NCI-H1930 (cell line): ENCODE data around the gene ANKRD33B.
"Not testable (repeated sequence)": the region's sequence is repeated elsewhere in the genome, so short reads cannot be mapped to it uniquely, and the experiment has no call there.

Experiments
- DNase-seq, 2 experiments: peaks; one replicate each; lab custom pipeline; 2025; lab: John Stamatoyannopoulos, UW

The ANKRD33B gene

DNA sequence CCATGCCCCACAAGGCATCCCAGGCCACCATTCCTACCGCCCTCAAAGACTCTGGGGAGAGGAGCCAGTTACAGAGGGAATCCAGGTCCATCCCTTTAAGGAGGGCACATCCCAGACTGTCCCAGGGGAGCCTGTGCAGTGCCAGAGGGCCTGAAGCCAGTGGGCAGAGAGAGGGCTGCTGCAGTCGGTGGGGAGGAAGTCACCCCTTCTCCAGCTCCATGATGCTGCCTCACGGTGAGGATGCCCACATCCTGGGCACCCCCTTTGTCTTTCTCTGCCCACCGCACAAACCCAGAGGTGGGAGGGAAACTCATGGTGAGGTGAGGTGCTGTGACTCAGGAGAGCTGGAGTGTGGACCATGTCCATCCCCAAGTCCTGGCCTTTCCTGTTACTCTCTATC lies 26.2 kb upstream of the ANKRD33B start:
- no peak for DNase-seq

DNA sequence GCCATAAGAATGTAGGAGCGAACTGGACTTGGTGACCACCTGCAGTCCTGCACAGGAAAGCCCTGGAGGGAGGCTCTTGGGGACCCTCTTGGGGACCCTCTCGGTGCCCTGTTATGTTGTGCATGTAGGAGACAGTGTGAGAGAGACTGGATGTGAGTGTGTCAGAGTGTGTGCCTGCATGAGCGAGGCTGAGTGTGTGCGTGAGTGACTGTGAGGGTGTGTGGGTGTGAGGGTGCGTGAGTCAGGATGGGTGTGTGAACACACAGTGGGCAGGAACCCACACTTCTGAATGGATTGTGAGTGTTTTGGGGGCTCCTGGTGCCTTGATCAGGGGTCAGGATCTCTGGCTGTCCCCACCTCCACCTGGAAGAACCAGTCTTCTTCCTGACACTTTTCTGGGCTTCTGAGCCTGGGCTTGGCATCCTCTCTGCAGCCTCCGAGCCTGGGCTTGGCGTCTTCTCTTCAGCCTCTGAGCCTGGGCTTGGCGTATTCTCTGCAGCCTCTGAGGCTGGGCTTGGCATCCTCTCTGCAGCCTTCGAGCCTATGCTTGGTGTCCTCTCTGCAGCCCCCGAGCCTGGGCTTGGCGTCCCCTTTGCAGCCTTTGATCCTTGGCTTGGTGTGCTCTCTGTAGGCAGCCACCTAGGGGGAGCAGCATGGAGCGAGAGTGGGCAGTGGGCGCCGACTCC lies 25.6 kb upstream of the ANKRD33B start:
- no peak for DNase-seq

DNA sequence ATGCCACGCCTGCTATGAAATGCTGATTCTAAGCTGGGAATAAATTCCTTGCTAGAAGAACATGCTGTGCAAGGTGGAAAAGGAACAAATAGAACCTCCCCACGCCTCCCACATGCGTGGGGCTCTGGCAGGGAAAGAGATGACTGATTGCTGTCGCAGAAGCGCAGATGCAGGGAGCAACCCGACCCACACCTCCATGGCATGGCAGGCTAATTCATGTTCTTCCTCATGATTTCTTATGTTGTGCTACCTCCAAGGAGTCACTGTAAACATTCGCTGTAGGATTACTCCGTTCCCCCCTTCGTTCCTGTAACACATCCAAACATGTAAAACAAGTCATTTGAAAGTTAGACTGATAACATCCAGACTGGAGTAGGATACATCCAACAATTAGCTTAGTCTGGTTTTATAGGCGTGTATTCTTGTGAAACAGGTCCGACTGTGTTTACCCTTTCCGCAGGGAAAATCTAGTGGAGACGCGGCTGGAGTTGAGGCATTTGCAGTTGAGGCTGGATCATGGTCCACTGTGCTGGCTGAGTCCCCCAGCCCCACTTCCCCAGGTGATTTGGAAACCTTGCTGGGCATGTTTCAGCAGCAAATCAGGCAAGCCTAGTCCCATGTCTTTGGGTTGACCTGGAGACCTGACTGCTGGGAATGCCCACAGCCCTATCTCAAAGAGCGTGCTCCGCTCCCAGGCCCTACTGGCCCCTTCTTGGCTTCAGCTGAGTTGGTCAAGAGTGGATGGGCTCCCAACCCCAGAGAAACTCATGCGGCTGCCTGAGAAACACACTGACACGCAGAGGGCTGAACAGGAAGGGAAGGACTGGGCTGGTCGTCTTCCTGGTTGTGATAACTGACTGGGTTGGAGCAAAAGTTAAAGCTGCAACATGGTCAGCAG lies 24.8 kb upstream of the ANKRD33B start:
- no peak for DNase-seq

DNA sequence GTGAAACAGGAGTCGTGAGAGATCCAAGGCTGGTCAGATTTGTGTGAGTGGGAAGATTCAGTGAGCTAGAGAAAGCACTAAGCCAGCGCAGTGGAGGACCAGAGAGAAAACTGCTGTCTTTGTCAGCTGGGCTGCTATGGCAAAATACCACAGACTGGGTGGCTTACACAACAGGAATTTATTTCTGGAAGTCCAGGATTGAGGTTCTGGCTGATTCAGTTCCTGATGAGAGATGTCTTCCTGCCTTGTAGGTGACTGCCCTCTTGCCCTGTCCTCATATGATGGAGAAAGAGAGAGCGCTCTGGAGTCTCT lies 24.2 kb upstream of the ANKRD33B start:
- no peak for DNase-seq

DNA sequence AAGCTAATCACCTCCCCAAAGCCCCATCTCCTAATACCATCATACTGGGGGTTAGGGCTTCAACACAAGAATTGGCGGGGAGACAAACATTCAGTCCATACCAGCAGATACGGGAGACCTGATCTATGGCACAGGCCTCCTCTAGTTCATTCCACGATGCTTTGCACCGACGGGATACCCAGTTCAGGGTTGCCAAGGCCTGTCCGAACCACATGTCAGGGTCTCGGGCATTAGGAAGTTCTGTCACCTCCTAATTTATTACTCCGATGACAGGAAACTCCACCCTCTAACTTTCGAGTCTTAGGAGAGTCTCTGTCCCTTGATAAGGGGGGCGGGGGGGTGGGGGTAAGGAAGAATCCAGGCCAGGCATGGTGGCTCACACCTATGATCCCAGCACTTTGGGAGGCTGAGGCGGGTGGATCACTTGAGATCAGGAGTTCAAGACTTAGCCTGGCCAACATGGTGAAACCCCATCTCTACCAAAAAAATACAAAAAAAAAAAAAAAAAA lies 23.8 kb upstream of the ANKRD33B start:
- DNase-seq, result no peak

DNA sequence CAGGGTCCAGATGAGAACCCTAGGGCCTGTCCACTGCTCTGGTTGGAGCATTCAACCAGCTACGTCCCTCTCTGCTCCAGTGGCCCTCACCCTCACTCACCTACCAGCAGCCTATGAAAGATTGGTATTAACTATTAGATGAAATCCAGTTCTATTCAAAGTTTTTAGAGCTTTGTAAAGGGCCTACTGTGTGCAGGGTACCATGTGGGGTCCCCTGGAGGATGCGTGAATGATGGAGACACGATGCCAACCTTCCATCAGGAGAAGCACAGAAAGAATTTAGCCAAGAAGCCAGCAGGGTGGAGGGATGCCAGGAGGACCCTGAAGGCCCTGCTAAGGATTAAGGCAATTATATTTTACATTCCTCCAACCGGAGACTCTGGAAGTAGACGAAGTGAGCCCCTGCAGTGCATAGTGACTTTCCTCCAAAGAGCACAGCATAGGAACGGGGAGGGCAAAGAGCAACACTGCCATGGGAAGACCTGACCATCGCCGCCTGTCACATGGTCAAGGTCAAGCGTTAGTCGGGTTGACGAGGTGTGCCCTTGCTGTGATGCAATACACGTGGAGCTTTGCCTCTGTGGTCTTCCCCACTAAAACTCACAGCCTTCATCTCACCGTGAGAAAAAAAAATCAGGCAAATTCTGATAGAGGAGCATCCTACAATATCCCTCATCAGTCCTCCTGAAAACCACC lies 22.8 kb upstream of the ANKRD33B start:
- DNase-seq, result no peak

DNA sequence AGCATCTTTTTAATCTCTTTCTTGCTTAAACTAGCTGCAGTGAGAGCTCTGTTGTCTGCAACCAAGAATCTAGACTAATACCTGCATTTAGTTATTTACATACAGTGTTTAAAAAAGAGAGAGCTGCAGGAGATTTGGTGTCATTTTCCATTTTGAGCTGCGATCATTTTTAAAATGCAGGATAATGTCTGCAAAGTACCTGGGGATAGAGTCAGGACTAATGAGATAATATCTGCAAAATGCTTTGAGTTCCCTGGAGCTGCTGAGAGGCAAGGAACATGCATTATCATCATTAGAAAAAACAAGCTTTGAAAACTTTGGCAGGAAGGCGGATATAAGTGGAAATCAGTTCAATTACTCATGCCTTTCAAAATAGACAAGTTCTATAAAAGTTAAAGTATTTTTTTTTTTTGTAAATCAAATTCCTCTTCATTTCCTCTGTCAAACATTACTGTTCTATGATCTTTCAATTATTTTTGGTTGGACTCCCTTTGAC lies 21.8 kb upstream of the ANKRD33B start:
- no peak for DNase-seq

DNA sequence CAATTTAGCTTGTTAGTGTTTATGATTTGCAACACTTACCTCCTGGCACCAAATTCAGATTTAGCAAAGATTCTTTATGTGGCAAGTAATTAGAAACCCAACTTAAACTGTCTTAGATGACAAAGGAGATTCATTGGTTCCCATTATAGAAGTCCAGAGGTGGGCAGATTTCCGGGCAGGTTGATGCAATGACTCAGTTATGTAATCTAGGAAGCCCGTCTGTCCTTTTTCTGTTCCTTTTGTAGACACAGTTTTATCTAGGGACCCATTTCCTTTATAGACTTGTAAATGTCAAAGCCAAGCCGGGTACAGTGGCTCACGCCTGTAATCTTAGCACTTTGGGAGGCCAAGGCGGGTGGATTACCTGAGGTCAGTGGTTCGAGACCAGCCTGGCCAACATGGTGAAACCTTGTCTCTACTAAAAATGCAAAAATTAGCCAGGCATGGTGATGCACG lies 20.3 kb upstream of the ANKRD33B start:
- no peak for DNase-seq

DNA sequence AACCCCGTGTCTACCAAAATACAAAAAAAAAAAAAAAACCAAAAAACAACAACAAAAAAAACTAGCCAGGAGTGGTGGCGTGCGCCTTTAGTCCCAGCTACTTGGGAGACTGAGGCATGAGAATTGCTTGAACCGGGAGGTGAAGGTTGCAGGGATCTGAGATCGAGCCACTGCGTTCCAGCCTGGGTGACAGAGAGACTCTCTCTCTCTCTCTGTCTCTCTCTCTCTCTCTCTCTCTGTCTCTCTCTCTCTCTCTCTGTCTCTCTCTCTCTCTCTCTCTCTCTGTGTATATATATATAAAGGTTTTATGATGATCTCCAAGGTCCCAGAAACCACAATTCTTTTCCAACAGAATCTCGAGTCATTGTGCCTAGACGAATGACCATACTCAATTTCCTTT lies 18.8 kb upstream of the ANKRD33B start:
- no peak for DNase-seq

DNA sequence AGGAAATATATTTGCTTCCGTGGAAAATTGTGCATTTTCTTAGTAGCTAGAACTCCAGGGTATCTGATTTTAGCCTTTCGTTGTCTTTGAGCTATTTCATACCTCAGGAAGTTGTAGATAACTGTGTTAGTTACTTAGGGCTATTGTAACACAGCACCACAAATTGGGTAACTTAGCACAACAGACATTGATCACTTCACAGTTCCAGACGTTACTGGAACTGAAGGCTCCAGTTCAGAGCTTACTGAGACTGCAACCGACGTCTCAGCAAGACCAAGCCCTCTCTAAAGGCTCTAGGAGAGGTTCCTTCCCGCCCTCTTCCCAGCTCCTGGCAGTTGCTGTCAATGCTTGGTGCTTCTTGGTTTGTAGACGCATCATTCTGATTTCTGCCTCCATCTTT lies 17.7 kb upstream of the ANKRD33B start:
- no peak for DNase-seq

DNA sequence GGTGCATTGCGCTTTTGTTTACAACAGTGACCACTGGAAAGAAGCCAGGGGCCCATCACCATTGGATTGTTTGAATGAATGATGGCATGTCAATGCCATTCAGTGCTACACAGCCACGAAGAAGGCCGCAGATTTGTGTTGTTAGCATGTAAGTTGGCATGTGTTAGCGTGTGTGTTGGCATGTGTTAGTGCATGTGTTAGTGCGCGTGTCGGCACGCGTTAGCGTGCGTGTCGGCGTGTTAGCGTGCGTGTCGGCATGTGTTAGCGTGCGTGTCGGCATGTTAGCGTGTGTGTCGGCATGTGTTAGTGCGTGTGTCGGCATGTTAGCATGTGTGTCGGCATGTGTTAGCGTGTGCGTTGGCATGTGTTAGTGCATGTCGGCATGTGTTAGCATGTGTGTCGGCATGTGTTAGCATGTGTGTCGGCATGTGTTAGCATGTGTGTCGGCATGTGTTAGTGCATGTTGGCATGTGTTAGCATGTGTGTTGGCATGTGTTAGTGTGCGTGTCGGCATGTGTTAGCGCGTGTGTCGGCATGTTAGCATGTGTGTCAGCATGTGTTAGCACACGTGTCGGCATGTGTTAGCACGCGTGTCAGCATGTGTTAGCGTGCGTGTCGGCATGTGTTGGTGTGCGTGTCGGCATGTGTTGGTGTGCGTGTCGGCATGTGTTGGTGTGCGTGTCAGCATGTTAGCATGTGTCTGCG lies 15.3 kb upstream of the ANKRD33B start:
- DNase-seq, result no peak

DNA sequence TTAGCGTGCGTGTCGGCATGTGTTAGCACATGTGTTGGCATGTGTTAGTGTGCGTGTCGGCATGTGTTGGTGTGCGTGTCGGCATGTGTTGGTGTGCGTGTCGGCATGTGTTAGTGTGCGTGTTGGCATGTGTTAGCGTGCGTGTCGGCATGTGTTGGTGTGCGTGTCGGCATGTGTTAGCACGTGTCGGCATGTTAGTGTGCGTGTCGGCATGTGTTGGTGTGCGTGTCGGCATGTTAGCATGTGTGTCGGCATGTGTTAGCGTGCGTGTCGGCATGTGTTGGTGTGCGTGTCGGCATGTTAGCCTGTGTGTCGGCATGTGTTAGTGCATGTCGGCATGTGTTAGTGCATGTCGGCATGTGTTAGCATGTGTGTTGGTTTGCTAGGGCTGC lies 14.8 kb upstream of the ANKRD33B start:
- DNase-seq, result not testable (repeated sequence)

DNA sequence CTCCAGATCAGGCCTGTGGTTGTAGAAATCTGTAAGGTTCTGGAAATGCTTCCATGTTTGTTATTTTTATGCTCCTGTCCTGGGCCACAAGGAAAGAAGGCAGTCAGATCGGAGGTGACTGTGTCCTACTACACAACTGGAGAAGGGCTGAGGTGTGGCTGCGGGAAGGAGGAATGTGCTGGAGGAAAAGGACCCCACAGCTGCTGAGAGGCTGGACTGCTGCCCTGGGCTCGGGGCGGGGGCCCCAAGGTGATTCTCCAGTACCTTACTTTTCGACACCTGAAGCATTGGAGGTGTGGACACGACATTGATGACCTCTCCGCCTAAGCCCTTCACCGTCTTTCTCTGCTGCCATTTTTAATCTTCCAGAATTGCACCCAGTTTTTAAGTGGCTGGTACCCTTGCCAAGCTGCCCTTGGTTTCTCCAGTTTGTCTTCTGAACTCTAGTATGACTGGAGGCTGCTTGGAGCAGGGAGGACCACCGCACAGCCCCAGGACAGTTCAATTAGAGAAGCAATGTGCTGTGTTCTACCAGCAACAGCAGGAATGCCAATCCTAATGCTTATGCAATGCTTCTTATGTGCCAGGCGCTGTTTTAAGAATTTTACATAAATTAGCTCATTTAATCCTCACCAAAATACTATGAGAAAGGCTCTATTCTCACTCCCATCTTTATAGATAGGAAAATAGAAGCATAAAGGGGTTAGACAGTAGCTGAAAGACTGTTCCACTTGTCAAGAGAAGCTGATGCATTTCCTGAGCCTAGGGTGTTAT lies 13.5 kb upstream of the ANKRD33B start:
- no peak for DNase-seq

DNA sequence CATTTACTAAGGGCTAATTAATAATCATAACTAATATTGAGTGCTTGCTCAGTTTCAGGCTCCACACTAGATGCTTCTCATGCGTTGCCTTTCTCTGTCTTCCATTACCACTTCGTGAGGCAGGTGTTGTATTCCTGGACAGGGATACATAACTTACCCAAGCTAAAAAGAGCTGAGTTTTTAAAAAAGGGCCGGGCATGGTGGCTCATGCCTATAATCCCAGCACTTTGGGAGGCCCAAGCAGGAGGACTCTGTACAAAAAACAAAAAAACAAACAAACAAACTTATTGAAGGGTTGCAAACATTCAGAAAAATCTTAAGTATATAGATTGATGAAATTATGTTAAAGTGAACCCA lies 12.1 kb upstream of the ANKRD33B start:
- DNase-seq, result no peak

DNA sequence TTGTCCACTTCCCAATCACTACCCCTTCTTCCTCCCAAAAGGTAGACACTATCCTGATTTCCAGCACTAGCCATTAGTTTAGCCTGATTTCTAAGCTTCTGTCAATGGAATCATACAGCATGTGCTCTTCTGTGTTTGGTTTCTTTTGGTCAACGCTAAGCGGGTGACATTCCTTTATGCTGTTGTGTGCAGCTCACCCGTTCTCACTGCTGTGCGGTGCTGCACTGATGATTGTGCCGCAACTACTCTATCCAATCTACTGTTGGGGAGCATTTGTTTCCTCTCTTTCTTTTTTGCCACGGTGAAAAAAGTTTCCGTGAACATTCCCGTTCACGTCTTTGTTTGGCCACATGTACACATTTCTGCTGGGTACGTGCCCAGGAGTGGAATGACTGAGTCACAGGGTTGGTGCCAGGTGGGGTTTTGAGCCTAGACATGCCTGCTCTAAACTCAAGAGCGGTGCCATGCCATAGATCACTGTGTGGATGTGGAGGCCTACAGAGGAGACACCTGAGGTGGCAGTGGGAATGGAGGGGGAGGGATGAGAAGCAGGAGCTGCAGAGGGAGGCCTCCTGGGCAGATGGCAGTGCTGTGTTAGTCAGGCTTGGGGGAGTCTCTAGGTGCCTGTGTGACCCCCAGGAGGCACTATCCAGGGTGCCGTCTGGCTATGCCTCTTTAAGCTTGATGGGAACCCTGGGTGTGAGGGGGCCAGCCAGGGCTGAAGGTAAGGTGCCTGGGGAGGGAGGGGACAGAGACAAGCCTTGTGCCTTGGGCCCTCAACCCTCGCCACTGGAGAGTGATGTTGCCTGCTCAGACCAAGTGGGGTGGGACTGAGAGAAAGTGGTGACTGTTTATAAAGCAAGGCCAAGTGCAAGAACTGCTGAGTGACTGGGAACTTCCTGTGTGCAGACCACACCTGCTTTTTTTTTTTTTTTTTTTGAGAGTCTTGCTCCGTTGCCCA lies 11.4 kb upstream of the ANKRD33B start:
- no peak for DNase-seq

DNA sequence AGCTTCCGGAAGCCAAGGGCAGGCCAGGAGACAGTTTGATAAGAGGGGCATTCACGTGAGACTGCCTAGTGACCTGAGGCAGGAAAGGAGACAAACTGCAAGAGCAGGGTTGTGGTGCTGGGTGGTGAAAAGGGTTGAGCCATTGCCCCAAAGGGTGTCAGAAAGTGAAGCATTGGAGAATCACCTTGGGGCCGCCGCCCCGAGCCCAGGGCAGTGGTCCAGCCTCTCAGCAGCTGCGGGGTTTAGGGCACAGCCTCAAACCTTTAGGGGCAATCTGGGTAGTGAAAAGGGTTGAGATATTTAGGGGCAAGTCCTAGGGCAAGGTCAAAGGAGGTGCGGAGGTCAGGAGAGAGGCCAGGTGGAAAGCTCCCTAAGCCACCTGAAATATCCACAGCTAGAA lies 10.4 kb upstream of the ANKRD33B start:
- DNase-seq, result no peak

DNA sequence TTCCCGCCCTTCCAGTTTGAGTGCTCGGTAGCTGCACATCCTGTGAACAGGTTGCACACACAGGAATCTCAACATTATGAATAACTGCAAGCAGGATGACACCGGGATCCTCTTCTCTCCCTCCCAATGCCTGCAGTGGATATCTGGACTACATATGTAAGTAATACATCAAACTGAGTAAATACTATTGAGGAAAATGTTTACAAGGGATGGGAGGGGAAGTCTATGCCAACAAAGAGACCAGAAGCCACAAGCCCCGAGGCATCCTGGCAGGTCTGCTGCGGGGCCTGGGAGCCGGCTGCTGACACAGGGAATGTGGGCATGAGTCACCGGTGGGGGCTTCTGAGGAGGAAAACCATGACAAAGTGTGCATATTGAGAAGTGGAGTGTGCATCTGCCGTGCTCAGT lies 8.6 kb upstream of the ANKRD33B start:
- no peak for DNase-seq

DNA sequence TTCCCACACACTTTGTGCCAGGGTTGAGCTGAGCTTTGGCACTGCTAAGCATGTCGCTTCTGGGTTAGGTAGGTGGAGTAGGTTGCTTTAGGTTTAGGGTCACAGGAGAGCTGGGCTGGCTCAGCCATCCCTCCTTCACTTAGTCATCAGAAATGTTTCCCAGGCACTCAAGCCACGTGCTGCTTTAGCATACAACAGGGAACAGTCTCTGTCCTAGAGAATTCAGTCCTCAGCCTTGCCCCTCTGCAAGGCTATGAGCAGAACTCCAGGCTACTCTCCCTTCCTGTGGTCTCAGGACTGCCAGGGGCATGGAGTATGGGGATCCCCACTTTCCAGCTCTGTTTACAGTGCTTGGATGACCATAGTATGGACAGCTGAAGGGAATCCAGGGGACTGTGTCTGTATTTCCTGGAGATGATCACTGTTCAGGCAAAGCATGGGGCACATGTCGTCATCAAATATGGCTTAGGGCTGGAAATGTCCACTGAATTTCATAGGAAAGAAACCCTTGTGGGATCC lies 7.5 kb upstream of the ANKRD33B start:
- no peak for DNase-seq

DNA sequence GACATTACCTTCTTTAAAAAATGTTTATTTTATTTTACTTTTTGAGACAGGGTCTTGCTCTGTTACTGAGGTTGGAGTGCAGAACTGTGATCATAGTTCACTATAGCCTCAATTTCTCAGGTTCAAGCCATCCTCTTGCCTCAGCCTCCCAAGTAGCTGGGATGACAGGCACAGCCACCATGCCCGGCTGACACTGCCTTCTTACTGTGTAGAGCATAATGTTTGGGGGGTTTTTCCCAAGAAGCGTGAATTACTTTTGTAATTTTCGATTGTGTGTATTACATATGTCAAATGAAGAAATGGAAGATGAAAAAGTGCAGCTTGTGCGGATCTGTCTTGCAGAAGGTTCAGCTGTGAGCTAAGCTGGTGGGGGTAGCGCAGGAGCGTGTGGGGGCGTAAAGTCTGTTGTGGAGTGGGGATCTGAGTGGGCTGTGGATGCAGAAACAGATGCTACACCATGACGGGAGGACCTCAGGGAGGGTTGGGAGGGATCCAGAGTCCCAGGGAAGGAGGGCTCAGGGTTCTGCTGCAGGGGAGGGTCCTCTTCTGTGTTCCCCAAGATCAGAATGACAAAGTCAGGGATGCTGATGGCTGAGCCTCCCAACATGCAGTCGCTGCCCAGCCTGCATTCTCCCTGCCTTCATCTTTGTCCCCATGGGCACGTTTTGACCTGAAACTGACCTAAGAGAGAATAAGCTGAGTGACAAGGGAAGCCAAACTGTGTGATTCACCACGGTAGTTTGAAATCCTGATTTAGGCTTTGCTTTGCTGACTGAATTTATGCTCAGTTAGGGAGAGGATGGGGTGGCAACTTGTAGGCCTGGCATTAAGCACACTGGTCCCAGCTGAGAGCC lies 6.8 kb upstream of the ANKRD33B start:
- DNase-seq, result no peak
